GM21786 (cell line): ENCODE results near the gene ABCC9.

ENCODE experiments used
- ATAC-seq: cut with Tn5 transposase; IDR thresholded peaks from one replicate; pipeline ENCODE4 v1.9.1; 2021; ENCODE audit not compliant: unreplicated experiment

The ABCC9 gene

DNA sequence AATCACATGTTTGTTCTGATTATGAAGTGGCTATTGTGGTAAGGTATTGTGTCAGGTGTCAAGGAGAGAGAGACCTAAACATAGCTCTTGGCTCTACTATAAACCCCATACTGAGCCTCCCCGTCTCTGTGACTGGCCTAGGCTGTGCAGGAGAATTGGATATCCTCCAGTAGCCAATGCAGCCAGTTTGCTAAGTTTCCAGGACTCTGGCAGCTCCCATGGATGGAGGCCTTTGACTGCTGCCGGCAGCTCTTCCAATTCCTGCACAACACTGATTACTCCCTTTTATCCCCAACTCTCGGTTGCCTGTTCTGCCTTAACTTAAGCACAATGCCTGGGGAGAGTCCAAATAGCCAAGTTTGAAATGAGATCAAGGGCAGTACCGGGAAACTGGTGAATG, 59.3 kb downstream of the ABCC9 start:
- no peak for ATAC-seq

GRCh38 chr12:21879312-21879711, 61.9 kb downstream of the ABCC9 start:
- no peak for ATAC-seq

DNA sequence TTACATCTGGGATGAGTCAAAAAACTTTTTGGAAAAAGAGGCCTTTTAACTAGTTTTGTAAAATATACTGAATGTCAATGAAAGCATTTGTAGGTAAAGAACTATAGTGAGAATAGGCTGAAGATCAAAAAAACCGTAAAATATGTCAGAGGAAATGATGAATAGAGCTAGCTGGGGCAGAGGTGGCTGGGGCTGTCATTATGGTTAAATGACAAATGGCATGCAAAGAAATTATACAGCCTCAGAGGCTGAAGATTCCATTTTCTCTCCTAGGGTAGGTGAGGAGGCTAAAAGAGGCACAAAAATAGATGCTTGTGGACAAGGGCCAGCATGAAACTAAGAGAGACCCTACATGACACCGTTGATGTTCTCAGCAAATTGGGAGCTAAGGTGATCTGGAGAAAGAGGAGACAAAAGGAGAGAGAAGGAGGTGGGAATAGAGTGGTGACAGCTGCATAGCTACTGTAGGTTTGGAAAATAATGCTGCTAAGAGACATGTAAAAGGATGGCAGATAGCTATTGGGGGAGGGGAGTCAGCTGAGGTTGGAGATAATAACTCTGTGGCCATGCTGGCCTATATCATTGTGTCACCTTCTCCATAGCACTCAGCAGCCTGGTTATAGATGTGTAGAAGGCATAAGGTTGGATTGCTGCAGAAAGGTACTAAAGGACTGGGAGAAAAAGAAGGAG, 63.8 kb downstream of the ABCC9 start:
- no peak for ATAC-seq

- no peak for ATAC-seq
Measured at GRCh38 chr12:21865846-21866245, 75.4 kb downstream of the ABCC9 start.

- no peak for ATAC-seq
Measured at GRCh38 chr12:21860534-21860933, 80.7 kb downstream of the ABCC9 start.

DNA sequence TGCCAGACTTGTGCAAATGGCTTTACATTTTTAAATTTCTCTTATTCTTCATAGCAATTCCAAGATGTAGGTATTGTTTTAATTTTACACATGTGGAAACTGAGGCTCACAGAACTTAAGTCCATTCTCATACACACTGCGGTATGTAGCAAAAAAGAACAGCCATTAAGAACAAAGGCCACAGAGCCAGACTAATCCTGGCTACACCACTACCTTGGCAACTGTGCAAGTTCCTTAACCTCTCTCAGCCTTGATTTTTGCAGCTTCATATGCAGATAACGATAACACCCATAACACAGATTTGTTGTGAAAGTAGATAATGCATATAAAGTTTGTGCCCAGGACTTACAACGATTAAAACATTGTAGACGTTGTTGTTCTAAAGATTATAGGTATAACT, 81.1 kb downstream of the ABCC9 start:
- ATAC-seq = no peak

DNA sequence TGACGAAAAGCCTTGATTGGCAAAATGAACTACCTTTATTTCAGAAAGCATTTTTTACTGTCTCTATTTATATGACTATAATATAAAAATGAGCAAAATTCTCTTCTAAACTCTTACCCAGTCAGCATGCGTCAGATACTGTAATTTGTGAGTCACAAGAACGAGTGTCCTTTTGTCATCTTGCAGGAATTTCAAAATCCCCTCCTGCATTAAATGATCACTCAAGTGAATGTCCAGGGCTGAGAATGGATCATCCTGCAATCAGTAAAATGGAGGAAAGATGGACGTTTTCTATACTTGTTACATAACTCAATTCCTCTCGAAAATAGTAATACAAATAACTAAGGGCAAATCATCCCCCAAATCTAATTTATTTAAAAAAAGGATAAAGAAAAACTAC, 89.0 kb downstream of the ABCC9 start:
- ATAC-seq = no peak

DNA sequence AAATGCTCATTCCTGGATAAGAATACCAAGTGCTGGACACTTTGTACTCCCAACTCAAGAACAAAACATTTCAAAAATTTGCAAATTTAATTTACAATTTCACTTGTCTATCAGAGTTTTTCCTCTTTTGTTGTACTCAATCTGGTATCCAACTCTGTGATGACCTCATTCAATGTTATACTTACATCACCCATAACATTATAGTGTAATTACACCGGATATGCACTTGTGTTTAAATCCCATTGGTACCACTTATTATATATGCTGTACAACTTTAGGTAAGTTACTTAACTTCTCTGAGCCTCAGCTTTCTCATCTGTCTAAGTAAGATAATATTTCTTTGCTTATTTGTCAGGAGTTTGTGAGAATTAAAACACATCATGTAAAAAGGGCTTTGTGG, 90.1 kb downstream of the ABCC9 start:
- no peak for ATAC-seq

DNA sequence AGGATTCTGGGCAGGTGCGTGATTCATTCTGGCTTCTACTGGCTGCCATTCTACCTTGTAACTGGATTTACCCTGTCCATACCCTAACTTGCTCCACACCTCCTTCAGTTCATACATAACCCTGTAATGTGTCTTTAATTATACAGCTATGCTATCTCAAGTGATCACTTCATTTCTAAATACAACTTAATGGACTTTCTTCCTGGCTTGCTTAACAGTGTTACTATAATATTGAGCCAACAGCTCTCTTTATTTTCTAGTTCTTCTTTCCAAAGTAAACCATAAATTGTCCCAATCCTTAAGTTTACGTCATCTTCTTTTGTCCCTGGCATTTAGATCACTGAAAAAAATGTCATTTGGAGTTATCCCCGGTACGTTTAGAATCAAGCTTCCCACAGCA, 90.8 kb downstream of the ABCC9 start:
- no peak for ATAC-seq

GRCh38 chr12:21849878-21850277, 91.3 kb downstream of the ABCC9 start:
- ATAC-seq = no peak

- no peak for ATAC-seq
Measured at GRCh38 chr12:21848192-21848591, 93.0 kb downstream of the ABCC9 start.

DNA sequence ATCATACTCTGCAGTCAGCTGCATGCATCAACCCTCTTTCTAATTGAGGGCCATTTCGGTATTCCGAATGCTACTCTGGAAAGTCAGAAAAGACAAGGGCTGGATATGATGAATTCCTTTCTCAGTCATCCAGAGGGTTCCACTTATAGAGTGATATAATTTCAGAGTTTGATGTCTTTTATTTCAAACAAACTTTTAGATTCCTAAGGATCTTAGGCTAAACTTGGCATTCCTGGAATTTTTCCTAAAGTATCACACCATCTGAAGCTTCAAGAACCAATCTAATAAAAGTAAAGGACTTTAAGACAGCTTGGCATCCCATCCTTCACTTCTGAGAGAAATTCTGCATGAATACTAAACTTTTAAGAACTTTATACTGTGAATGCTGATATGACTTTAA, 97.4 kb downstream of the ABCC9 start:
- ATAC-seq = no peak

DNA sequence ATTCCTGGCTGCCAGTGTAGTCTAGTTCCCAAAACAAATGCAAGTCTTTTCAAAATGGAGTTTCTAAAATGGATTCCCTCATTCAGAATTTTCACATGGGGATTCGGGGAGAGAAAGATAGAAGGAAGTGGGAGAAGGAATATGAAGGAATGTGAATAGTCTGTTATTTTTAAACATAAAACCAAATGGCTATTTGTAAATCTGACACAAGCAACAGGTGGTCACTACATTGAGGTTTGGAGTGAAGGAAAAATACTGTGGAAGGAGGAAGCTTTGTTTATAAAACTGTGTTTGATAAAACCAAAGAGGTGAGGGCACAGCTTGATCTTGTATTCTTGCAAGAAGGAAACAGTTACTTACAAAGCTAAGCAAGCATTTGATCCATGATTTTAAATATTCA, 101.5 kb downstream of the ABCC9 start:
- ATAC-seq = no peak

- no peak for ATAC-seq
Measured at GRCh38 chr12:21837847-21838246, 103.4 kb downstream of the ABCC9 start.

DNA sequence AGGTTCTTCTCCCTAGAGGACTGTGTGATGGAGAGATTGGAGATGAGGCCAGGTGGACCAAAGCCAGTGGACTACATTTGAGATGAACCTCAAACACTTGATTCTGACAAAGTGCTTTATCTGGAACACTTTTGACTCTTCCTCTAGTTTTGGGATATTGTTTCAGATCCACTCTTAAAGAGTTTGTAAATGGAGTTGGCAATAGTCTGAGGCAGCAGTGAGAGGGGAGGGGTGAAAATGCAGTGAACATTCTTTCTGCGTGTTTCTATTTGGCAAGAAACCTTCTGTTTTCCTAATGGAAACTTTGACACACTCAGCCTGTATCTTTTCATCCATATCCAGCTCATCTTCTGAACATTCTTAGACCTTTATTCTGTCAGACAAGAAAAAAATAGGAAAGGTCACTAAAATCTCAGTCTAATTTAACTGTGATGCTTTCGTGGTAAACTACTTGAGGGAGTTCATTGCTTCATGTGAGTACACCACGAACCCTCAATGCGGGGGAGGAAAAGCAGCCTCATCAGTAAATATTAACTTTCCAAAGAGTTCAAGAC, 109.4 kb downstream of the ABCC9 start:
- no peak for ATAC-seq

DNA sequence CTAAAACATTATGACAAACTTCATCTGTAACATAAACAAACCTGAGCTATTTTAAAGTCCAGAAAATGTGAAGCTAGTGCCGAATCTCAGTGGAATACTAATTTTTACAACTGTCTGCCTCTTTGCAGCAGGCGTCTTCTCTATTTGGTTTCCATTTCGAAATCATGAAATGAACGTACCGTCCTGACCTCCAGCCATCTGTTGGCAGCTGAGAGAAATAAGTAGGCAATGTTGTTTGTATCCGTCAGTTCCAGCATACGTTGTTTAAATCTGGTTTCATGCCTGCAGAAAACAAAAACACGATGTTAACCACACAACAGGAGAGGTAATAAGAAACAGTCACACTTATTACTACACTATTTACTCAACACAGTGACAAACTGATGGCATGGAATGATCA, 112.4 kb downstream of the ABCC9 start:
- ATAC-seq = no peak

DNA sequence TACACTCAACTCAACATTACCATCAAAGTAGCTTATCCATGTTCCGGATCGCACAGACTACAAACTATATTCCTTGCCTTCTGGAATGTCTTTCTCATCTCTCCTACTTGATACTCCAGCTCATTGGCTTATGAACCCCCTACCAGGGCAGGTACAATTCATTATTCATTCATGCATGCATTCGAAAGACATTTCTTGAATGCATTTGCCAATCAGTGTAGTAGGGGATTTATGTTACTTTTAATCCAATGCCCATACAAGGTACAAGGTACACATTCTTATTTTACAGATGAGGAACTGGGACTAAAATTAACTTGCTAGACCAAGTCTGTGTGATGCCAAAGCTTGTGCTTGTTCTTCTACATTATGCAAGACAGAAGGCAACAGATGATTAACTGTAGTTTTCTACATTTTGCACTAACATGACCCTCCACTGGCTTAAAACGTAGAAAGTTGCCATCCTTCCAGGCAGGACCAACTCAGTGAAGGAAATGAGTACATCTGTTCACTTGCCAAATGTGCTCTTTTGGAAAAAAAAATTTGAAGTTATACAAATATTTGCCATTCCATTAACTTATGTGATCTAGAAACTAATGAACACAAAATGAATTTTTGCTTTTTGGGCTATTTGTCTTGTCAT, 113.0 kb downstream of the ABCC9 start:
- no peak for ATAC-seq

GRCh38 chr12:21827083-21827482, 114.1 kb downstream of the ABCC9 start:
- no peak for ATAC-seq

- ATAC-seq = no peak
Measured at GRCh38 chr12:21826618-21826910, 114.7 kb downstream of the ABCC9 start.

GRCh38 chr12:21825886-21826617, 115.2 kb downstream of the ABCC9 start:
- ATAC-seq = no peak

GRCh38 chr12:21823581-21823980, 117.6 kb downstream of the ABCC9 start:
- no peak for ATAC-seq

DNA sequence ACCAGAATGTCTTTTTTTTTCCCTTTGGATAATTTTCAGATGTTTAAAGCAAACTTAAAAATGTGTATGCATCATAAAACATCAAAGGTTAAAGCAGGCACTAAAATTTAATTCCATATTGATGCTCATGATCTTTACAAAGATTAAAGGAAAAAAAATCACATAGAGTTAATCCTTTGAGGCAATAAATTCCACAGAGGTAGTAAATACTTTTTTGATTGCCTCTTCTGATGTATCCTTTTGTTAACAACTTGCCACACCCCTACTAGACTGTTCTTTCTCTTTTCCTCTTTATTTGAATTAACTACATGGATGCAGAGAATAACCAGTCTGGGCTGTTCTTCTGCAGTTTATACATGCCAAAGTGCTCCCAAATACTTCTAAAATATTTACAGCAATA, 121.5 kb downstream of the ABCC9 start:
- no peak for ATAC-seq
